Measurements from ENCODE around the gene ITGB6. TPM values are rescaled to one million over a fixed set of nuclear protein-coding genes. Genes with fewer than 3 reads are reported as not detected.
"Not testable (repeated sequence)": the region's sequence is repeated elsewhere in the genome, so short reads cannot be mapped to it uniquely, and the experiment has no call there.

ITGB6 gene
- total RNA-seq, 1 donor from 2014 or later, result not detected

- DNase-seq (ENCODE audit: low spot score) (no peak), ATAC-seq (no peak)
- intact Hi-C loops (cut with DNase I), result no loop called here
Measured at GRCh38 chr2:160200921-160201320, 849 bp upstream of the ITGB6 start.

- intact Hi-C loops (cut with DNase I), result no loop called here
- no peak for DNase-seq (ENCODE audit: low spot score)
- no peak for ATAC-seq
Measured at GRCh38 chr2:160199053-160199452, 1.0 kb downstream of the ITGB6 start.

- ATAC-seq (no peak), DNase-seq (ENCODE audit: low spot score) (no peak)
- intact Hi-C loops (cut with DNase I), result no loop called here
Measured at GRCh38 chr2:160197587-160197986, 2.5 kb downstream of the ITGB6 start.

GRCh38 chr2:160194946-160195345, 5.1 kb downstream of the ITGB6 start:
- no peak for DNase-seq (ENCODE audit: low spot score)
- intact Hi-C loops (cut with DNase I), result no loop called here
- no peak for ATAC-seq

GRCh38 chr2:160194351-160194750, 5.7 kb downstream of the ITGB6 start:
- intact Hi-C loops (cut with DNase I), result no loop called here
- ATAC-seq (no peak), DNase-seq (ENCODE audit: low spot score) (no peak)

GRCh38 chr2:160181146-160181836, 18.8 kb downstream of the ITGB6 start:
- DNase-seq (ENCODE audit: low spot score); ATAC-seq; intact Hi-C loops (cut with DNase I): not testable (repeated sequence)

- intact Hi-C loops (cut with DNase I); DNase-seq (ENCODE audit: low spot score); ATAC-seq: not testable (repeated sequence)
Measured at GRCh38 chr2:160180690-160181089, 19.4 kb downstream of the ITGB6 start.

- ATAC-seq, result no peak
- no peak for DNase-seq (ENCODE audit: low spot score)
- intact Hi-C loops (cut with DNase I), result no loop called here
Measured at GRCh38 chr2:160180172-160180571, 19.9 kb downstream of the ITGB6 start.

- ATAC-seq, result no peak
- intact Hi-C loops (cut with DNase I), result no loop called here
- DNase-seq (ENCODE audit: low spot score), result no peak
Measured at GRCh38 chr2:160175169-160176134, 24.6 kb downstream of the ITGB6 start.

GRCh38 chr2:160174322-160174721, 25.8 kb downstream of the ITGB6 start:
- DNase-seq (ENCODE audit: low spot score) (no peak), ATAC-seq (no peak)
- intact Hi-C loops (cut with DNase I), result no loop called here

GRCh38 chr2:160169988-160170387, 30.1 kb downstream of the ITGB6 start:
- ATAC-seq, result no peak
- DNase-seq (ENCODE audit: low spot score), result no peak

GRCh38 chr2:160169471-160169870, 30.6 kb downstream of the ITGB6 start:
- intact Hi-C loops (cut with DNase I), result no loop called here
- ATAC-seq (no peak), DNase-seq (ENCODE audit: low spot score) (no peak)

More at GRCh38 chr2:160169988-160170387, 30.1 kb downstream of the ITGB6 start:
- intact Hi-C loops (cut with DNase I), result no loop called here

- DNase-seq (ENCODE audit: low spot score) (no peak), ATAC-seq (no peak)
- intact Hi-C loops (cut with DNase I), result no loop called here
Measured at GRCh38 chr2:160168878-160169277, 31.2 kb downstream of the ITGB6 start.

- DNase-seq (ENCODE audit: low spot score) (no peak), ATAC-seq (no peak)
- intact Hi-C loops (cut with DNase I), result no loop called here
Measured at GRCh38 chr2:160167089-160167740, 32.9 kb downstream of the ITGB6 start.

- DNase-seq (ENCODE audit: low spot score) (no peak), ATAC-seq (no peak)
- intact Hi-C loops (cut with DNase I), result no loop called here
Measured at GRCh38 chr2:160165996-160166395, 34.1 kb downstream of the ITGB6 start.

GRCh38 chr2:160165081-160165480, 35.0 kb downstream of the ITGB6 start:
- DNase-seq (ENCODE audit: low spot score) (no peak), ATAC-seq (no peak)
- intact Hi-C loops (cut with DNase I), result no loop called here

- no peak for DNase-seq (ENCODE audit: low spot score)
- intact Hi-C loops (cut with DNase I), result no loop called here
- peak; percentile 45 for ATAC-seq
Measured at GRCh38 chr2:160157861-160158829, 41.9 kb downstream of the ITGB6 start.

- intact Hi-C loops (cut with DNase I), result no loop called here
- ATAC-seq (no peak), DNase-seq (ENCODE audit: low spot score) (no peak)
Measured at GRCh38 chr2:160156665-160157064, 43.4 kb downstream of the ITGB6 start.

All from sciatic nerve (tissue), 2 donors.